GM21576 (cell line): ENCODE results near the gene LRBA.

Experiments used
- ATAC-seq: cut with Tn5 transposase; IDR thresholded peaks from one replicate; pipeline ENCODE4 v1.9.1; 2021; ENCODE audit warnings: mild to moderate bottlenecking, moderate library complexity; ENCODE audit not compliant: unreplicated experiment

Gene LRBA

DNA sequence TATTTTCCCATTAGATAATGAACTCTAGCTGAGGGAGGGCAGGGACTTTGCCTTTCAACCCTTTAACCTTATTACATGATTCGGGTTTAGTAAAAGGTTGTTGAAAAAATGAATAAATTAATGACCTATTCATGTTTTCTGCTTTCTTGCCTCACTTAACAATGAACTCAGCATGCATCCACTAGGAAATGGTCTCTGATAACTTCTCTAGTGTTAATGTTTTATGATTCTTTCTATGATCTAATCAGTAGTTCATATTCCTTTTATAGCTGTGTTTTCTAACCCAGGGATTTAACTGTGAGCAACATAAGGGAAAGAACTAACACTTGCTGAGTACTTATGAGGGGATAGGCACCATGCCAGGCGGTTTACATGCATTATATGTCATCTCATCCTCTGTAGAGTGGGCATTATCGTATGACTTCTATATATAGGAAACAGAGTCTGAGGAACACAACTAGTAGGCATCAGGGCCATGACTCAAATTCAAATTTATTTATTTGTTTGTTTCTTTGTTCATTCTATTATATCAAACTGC lies 669.8 kb downstream of the LRBA start:
- ATAC-seq: no peak

DNA sequence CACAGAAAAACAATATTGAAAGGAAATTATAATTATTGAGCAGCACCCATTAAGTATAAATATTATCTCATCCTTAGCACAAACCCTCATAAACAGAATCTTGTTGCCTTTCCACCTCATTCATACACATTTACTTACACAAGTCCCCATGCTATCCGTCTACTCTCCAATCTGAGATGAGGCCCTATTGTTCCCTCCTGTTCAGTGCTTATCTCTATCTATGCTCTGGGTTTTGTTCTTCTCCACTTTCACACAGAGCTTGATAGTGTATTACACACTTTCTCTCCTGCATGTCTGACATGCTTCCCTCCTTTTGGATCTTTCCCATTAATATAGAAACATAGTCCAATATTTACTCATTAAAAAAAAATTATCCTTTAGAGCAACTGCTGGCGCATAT lies 671.3 kb downstream of the LRBA start:
- no peak for ATAC-seq

GRCh38 chr4:150342945-150343344 lies 672.1 kb downstream of the LRBA start:
- ATAC-seq: no peak

GRCh38 chr4:150337734-150338133 lies 677.4 kb downstream of the LRBA start:
- ATAC-seq: no peak

DNA sequence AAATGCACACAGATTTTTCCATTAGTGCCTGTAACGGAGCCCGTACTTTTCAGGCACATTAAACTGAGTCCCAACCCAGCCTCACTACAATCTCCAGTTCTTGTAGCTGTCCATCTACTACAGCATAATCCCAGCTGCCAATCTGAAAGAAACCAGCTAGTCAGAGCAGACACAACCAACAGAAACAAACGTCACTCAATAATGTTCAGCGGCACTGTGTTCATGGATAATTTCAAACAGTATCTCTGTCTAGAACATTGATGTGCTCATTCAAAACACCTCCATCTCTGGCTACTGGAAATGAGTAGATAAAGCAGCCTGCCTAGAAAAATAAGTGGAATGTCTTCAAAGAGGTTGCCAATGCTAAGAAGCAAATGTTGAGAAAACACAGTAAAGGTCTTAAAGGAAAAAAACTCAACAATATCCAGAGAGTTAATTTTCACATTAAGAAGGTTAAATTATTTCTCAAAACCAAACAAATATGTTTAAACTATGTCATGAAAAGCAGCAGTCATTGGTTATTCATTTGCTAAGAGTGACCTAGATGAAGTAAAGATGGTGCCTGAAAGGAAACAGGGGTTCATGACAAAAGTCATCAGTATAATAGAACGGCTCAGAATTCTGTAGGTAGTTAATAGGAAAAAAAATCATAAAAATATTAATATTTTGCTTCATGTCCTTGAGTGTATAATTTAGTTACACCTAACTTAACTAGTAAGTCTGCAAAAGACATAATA lies 678.2 kb downstream of the LRBA start:
- ATAC-seq: no peak

DNA sequence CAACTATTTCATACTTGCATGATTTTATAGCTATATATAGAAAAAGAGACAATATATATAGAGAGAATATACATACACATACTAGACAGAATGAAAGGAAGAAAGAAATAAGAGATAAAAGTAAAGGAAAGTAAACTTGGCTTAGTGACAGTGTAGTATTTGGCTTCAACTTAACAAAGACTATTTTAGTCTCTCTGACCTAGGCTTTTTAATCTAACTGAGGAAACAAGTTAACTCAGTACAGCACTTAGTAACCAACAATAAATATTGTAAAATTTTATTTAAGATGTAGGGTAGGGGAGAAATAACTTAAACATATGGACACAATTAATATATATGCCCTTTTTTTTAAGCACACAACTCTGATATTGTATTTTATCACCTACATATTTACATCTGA lies 682.1 kb downstream of the LRBA start:
- no peak for ATAC-seq

GRCh38 chr4:150332086-150332485 lies 683.0 kb downstream of the LRBA start:
- no peak for ATAC-seq

DNA sequence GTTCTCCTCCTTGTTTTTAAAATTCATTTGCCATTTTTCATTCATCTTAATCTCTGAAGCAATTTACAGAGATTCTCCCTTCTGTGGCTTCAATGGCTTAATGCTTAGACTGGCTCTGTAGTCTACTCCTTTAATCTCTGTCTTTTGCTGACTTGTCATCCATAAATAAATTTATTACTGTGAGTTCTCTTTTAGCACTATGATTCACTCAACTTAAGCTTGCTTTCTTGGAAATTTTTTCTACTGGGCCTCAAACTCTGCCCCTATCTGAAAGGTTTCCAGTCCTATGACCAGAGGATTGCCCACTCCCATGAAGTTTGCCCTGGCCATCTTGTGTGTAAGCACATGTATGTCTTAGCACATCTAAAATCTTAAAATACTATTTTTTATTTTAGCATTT lies 685.7 kb downstream of the LRBA start:
- no peak for ATAC-seq

- ATAC-seq: no peak
Measured at GRCh38 chr4:150328496-150328895, 686.6 kb downstream of the LRBA start.

DNA sequence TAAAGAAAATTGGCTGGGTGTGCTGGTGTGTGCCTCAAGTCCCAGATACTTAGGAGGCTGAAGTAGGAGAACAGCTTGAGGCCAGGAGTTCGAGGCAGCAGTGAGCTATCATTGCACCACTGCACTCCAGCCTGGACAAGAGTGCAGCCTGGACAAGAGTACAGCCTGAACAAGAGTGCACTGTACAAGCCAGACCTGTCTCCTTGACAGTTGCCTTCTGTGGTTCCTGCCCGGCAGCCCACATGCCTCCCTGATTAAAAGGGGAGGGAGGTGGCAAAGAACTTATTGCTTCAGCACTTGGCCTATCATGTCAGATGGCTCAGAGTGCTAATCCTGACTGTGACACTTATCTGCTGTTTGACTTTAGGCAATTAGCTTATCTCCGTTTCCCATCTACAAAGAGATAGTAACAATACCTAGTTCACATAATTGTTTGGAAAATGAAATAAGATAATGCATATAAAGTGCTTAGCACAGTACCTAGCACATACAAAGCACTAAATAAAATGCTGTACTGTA lies 687.8 kb downstream of the LRBA start:
- no peak for ATAC-seq

GRCh38 chr4:150325872-150326271 lies 689.2 kb downstream of the LRBA start:
- peak; percentile 92 for ATAC-seq

GRCh38 chr4:150323406-150324325 lies 691.4 kb downstream of the LRBA start:
- no peak for ATAC-seq

DNA sequence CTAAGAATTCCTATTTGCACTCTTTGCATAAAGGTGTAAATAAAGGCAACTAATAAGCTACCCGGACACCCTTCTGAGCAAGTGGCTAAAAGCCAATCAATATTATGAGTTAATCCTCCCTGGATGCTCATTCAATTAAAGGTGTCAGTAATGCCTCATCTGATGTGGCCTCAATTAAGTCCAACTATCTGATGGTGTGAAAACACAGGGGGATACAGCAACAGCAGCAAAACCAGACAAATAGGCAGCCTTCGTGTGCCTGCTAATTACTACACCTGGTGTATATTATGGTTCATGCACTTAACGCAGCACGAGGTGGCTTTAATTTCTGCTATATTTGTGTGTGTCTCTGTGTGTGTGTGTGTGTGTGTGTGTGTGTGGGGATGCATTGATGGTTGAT lies 692.4 kb downstream of the LRBA start:
- ATAC-seq: no peak

- no peak for ATAC-seq
Measured at GRCh38 chr4:150321113-150321512, 694.0 kb downstream of the LRBA start.

DNA sequence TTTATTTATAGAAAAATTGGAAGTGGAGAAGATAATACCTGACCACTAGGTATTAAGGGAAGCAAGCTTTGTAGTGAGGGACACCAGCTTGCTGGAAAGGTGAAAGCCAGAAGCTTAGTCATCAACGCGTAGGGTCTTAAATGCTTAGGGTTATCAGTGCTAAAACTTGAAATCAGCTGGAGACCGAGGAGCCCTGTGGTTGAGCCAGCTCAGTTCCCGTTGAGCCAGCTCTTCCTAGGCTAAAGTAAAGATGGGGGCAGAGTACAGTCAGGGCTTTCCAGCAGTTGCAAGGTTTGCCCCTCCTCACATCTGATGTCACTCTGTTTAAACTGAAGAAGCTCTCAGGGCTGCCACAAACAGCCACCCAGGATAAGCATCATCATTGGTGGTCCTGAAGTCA lies 696.1 kb downstream of the LRBA start:
- no peak for ATAC-seq

DNA sequence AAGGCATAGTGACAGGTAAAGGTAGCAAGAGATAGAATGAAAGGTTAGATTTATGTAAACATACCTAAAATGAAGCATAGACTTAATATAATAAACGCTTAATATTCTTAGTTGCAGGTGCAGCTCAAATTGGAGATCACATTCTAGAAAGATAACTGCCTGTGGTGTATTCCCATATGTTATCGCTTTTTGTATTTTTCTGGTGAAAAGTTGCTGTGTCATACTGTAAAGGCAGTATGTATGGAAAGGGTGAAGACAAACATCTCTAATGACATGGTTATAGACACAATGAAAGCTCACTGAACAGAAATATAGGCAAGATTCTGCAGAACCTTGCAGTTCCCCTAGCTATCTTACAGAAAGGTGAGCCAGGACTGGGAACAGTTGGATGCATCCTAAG lies 696.6 kb downstream of the LRBA start:
- no peak for ATAC-seq

GRCh38 chr4:150316332-150317205 lies 698.5 kb downstream of the LRBA start:
- ATAC-seq: no peak

DNA sequence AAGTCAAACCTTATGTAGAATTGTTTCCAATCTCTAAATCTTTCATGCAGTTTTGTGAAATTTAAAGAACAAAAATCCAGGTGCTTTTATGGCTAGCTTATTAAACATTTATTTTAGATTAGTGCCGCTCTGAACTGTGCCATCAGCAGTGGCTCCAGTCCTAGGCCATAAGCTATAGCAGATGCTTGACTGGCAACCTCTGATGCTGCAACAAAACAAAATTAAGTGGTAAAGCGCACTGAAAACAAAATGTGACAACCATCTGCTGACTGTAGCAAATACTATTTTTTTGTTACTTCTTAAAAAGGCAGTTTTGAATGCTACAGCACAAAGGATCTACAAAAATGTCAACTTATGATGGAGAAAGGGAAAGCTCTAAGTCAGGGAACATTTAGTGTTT lies 699.4 kb downstream of the LRBA start:
- ATAC-seq: no peak

- ATAC-seq: no peak
Measured at GRCh38 chr4:150315175-150315574, 699.9 kb downstream of the LRBA start.

GRCh38 chr4:150314031-150314430 lies 701.1 kb downstream of the LRBA start:
- no peak for ATAC-seq
